Loucy (cell line): ENCODE measurements around the gene TMIGD1.

Experiments
- CTCF ChIP-seq: fragments of 200-600 bp; sonication (generic); conservative IDR thresholded peaks from 2 replicates; pipeline ENCODE4 v1.5.1; 2014; ENCODE audit warnings: mild to moderate bottlenecking, antibody characterized with exemption, low read length
- EZH2phosphoT487 ChIP-seq: fragments of 200-600 bp; IDR thresholded peaks from 2 replicates; pipeline ENCODE4 v1.6.1; 2018; ENCODE audit warnings: antibody characterized with exemption, mild to moderate bottlenecking, moderate library complexity, borderline replicate concordance

GRCh38 chr17:30347488-30347887 is 13.6 kb upstream of the TMIGD1 start:
- TF ChIP-seq CTCF (no peak), EZH2phosphoT487 (no peak)
